HL-60 (cell line): ENCODE results near the gene SPATA31E1.

ENCODE experiments used
- DNase-seq, 2 experiments: peaks; one replicate each; pipeline ENCODE4 v3.0.0-alpha.2; 2010 to 2020; ENCODE audit warnings: low read depth in 1 of 2, low spot score in 1 of 2
- H3K27ac ChIP-seq: fragments of 250-450 bp; sonication (Bioruptor Pico); replicated peaks from 2 replicates; pipeline ENCODE4 v1.5.1; 2020; ENCODE audit warnings: mild to moderate bottlenecking, moderate library complexity
- H3K27me3 ChIP-seq: fragments of 250-450 bp; sonication (Bioruptor Pico); 2 replicates; pipeline ENCODE4 v1.5.1; 2021; ENCODE audit warnings: mild to moderate bottlenecking, moderate library complexity; ENCODE audit not compliant: insufficient read depth, poor library complexity, severe bottlenecking
- H3K4me3 ChIP-seq: replicated peaks from 2 replicates; pipeline ENCODE4 v1.5.1; 2011; ENCODE audit warnings: mild to moderate bottlenecking, control low read depth, low read length; ENCODE audit not compliant: insufficient read depth
- CTCF ChIP-seq: IDR thresholded peaks from one replicate; pipeline ENCODE4 v1.5.1; 2011; ENCODE audit warnings: low read length, control low read depth, inconsistent platforms; ENCODE audit not compliant: insufficient read depth
- GABPA ChIP-seq: IDR thresholded peaks from 2 replicates; pipeline ENCODE4 v1.6.1; 2012; ENCODE audit warnings: low read depth
- POLR2AphosphoS5 ChIP-seq: IDR thresholded peaks from 2 replicates; pipeline ENCODE4 v1.6.1; 2012; ENCODE audit warnings: low read depth
- REST ChIP-seq: IDR thresholded peaks from 2 replicates; pipeline ENCODE4 v1.6.1; 2012; ENCODE audit warnings: low read depth; ENCODE audit not compliant: insufficient replicate concordance
- SPI1 ChIP-seq: IDR thresholded peaks from 2 replicates; pipeline ENCODE4 v1.6.1; 2012; ENCODE audit warnings: low read depth, mild to moderate bottlenecking, borderline replicate concordance

Gene SPATA31E1

GRCh38 chr9:87855061-87855460, 27.6 kb upstream of the SPATA31E1 start:
- no peak for DNase-seq
- Histone ChIP-seq H3K4me3 (no peak overlapping the region), H3K27ac (no peak overlapping the region), H3K27me3 (no peaks in the 10 kb centered on the region)
- TF ChIP-seq GABPA = no peak
- no peak for TF ChIP-seq POLR2AphosphoS5
- TF ChIP-seq REST = no peak
- TF ChIP-seq SPI1 = no peak
- TF ChIP-seq CTCF = no peak

- Histone ChIP-seq H3K27me3 (no peaks in the 10 kb centered on the region), H3K4me3 (no peak overlapping the region), H3K27ac (no peak overlapping the region)
- DNase-seq = no peak
- TF ChIP-seq GABPA (no peak), CTCF (no peak), POLR2AphosphoS5 (no peak), SPI1 (no peak), REST (no peak)
Observed at GRCh38 chr9:87857141-87857947, 25.3 kb upstream of the SPATA31E1 start.

- no peaks in the 10 kb centered on the region for H3K27me3 ChIP-seq
- TF ChIP-seq REST = no peak
- no peak overlapping the region for H3K4me3 ChIP-seq
- DNase-seq = no peak
- no peak overlapping the region for H3K27ac ChIP-seq
Observed at GRCh38 chr9:87857948-87858335, 24.7 kb upstream of the SPATA31E1 start.
